HG02678 (cell line): Measurements from ENCODE around the gene ECE1.
"Not testable (repeated sequence)": the region's sequence is repeated elsewhere in the genome, so short reads cannot be mapped to it uniquely, and the experiment has no call there.

Experiments used
- ATAC-seq: cut with Tn5 transposase; IDR thresholded peaks from one replicate; pipeline ENCODE4 v1.9.1; 2021; ENCODE audit warnings: mild to moderate bottlenecking, moderate library complexity; ENCODE audit not compliant: unreplicated experiment

ECE1 gene

GRCh38 chr1:21188235-21188634 is 102.0 kb downstream of the ECE1 start:
- no peak for ATAC-seq

DNA sequence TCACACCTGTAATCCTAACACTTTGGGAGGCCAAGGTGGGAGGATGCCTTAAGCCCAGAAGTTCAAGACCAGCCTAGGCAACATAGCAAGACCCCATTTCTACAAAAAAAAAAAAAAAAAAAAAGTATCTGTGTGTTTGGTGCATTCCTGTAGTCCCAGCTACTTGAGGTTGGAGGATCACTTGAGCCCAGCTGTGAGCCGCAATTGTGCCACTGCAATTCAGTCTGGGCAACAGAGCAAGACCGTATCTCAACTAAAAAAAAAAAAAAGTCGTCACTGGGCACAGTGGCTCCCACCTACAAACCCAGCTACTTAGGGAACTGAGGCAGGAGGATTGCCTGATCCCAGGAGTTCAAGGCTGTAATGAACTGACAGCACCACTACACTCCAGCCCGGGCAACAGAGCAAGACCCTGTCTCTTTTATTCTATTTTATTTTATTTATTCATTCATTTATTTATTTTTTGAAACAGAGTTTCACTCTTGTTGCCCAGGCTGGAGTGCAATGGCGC is 105.0 kb downstream of the ECE1 start:
- no peak for ATAC-seq

- no peak for ATAC-seq
Measured at GRCh38 chr1:21184276-21184675, 106.0 kb downstream of the ECE1 start.

- ATAC-seq: no peak
Measured at GRCh38 chr1:21182181-21182731, 108.0 kb downstream of the ECE1 start.

DNA sequence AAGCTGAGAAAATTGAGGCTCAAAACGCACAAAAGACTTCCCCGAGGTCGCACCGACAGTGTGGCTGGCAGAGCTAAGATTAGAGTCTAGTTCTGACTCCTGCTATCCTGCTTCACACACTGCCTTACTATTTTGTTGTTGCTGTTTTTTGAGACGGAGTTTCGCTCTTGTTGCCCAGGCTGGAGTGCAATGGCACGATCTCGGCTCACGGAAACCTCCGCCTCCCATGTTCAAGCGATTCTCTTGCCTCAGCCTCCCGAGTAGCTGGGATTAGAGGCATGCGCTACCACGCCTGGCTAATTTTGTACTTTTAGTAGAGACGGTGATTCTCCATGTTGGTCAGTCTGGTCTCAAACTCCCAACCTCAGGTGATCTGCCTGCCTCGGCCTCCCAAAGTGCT is 112.0 kb downstream of the ECE1 start:
- ATAC-seq: not testable (repeated sequence)

GRCh38 chr1:21176586-21177555 is 113.4 kb downstream of the ECE1 start, which contains the start of gene EIF4G3:
TSS of gene EIF4G3 (minus strand) at chr1:21176897. CDS start at chr1:21002742, 174,155 bp downstream.
- peak; percentile 88 for ATAC-seq

GRCh38 chr1:21175670-21176581 is 114.3 kb downstream of the ECE1 start:
- peak; percentile 10 for ATAC-seq

DNA sequence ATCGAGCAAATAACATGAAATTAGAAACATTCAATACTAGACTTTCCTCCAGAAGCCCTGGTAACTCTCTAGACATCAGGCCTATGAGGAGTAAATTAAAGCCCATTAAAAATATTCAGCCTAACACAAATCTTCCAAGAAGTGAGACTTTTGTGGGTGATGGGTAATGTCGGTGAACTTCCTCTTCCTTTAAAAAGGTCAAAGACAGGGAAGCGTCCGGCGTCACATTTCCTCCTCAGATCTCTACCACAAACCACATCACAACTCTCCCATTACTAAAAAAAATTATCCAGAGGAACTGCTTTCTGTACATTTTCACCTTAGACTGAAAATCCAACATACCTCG is 115.0 kb downstream of the ECE1 start:
- ATAC-seq: no peak

GRCh38 chr1:21174654-21175323 is 115.5 kb downstream of the ECE1 start:
- ATAC-seq: no peak

- no peak for ATAC-seq
Measured at GRCh38 chr1:21174230-21174629, 116.0 kb downstream of the ECE1 start.

- not testable (repeated sequence) for ATAC-seq
Measured at GRCh38 chr1:21173096-21173495, 117.2 kb downstream of the ECE1 start.

DNA sequence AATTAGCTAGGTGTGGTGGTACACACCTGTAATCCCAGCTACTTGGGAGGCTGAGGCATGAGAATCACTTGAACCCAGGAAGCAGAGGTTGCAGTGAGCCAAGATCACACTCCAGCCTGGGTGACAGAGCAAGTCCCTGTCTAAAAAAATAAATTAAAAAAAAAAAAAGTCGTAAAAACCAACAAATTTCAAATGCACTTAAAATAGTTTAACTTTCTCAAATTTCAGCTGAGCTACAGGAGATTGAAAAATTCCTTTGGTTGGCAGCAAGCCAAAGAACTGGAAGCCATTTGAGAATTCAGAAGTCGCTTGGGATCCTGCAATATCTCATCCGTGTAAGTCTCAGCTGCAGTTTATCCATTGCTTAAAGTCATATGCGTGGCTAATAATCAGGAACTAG is 119.4 kb downstream of the ECE1 start:
- ATAC-seq: not testable (repeated sequence)

- no peak for ATAC-seq
Measured at GRCh38 chr1:21168444-21168843, 121.8 kb downstream of the ECE1 start.
